Nephron progenitor cell (in vitro differentiated cells): Measurements from ENCODE around the gene DNAH17.

Source experiments
- DNase-seq: peaks from one replicate; pipeline ENCODE4 v3.0.0; 2021
- H3K27ac Mint-ChIP-seq: 2 replicates; pipeline ENCODE4 v1.8.0; 2021; ENCODE audit warnings: mild to moderate bottlenecking, moderate library complexity, mixed read lengths
- H3K27me3 Mint-ChIP-seq: 2 replicates; pipeline ENCODE4 v1.8.0; 2021; ENCODE audit warnings: mild to moderate bottlenecking, low read depth, mixed read lengths; ENCODE audit not compliant: poor library complexity
- H3K36me3 Mint-ChIP-seq: 2 replicates; pipeline ENCODE4 v1.8.0; 2021; ENCODE audit warnings: low read depth, mixed read lengths
- H3K4me1 Mint-ChIP-seq: 2 replicates; pipeline ENCODE4 v1.8.0; 2021; ENCODE audit warnings: mixed read lengths
- H3K4me3 Mint-ChIP-seq: 2 replicates; pipeline ENCODE4 v1.8.0; 2021; ENCODE audit warnings: mild to moderate bottlenecking, moderate library complexity, mixed read lengths
- H3K9me3 Mint-ChIP-seq: 2 replicates; pipeline ENCODE4 v1.8.0; 2021; ENCODE audit warnings: mild to moderate bottlenecking, moderate library complexity, mixed read lengths
- TF ChIP-seq, protein P1 (sequence below): fragments of 200-600 bp; sonication (generic); IDR thresholded peaks from 2 replicates; pipeline ENCODE4 v1.5.0; 2021; ENCODE audit warnings: antibody characterized with exemption

The DNAH17 gene

GRCh38 chr17:78490673-78491072 lies 86.5 kb downstream of the DNAH17 start:
- Mint-ChIP-seq H3K36me3 (no peaks in the 10 kb centered on the region), H3K9me3 (no peaks in the 10 kb centered on the region), H3K4me3 (no peak overlapping the region), H3K4me1 (peaks cover 11% of the 10 kb centered on the region), H3K27me3 (peaks cover 29% of the 10 kb centered on the region), H3K27ac (no peak overlapping the region)
- TF ChIP-seq, protein P1, sequence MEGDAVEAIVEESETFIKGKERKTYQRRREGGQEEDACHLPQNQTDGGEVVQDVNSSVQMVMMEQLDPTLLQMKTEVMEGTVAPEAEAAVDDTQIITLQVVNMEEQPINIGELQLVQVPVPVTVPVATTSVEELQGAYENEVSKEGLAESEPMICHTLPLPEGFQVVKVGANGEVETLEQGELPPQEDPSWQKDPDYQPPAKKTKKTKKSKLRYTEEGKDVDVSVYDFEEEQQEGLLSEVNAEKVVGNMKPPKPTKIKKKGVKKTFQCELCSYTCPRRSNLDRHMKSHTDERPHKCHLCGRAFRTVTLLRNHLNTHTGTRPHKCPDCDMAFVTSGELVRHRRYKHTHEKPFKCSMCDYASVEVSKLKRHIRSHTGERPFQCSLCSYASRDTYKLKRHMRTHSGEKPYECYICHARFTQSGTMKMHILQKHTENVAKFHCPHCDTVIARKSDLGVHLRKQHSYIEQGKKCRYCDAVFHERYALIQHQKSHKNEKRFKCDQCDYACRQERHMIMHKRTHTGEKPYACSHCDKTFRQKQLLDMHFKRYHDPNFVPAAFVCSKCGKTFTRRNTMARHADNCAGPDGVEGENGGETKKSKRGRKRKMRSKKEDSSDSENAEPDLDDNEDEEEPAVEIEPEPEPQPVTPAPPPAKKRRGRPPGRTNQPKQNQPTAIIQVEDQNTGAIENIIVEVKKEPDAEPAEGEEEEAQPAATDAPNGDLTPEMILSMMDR = no peak
- no peak for DNase-seq

DNA sequence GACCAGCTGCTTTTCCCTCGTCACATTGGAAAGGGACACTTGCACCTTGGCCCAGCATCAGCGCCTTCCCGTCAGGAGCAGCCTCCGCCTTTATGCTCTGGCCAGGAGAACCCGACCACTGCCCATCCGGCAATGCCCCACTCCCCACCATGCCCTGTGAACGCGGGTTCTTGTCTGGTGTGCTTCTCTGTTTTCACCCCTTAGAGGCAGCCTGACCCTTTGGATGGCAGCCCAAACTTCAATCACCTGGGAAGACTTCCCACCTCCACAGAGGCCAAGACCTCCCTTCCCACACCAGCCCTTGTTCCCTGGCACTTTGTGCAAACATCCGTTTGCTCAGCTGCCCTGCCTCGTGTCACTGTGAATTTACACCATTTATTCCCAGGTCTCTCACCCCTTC lies 87.0 kb downstream of the DNAH17 start:
- TF ChIP-seq, protein P1 = no peak
- Mint-ChIP-seq H3K27ac (no peak overlapping the region), H3K4me3 (no peak overlapping the region), H3K4me1 (peaks cover 11% of the 10 kb centered on the region), H3K9me3 (no peaks in the 10 kb centered on the region), H3K36me3 (no peaks in the 10 kb centered on the region), H3K27me3 (peaks cover 34% of the 10 kb centered on the region)
- DNase-seq = no peak

- Mint-ChIP-seq H3K4me1 (peaks cover 14% of the 10 kb centered on the region), H3K36me3 (no peaks in the 10 kb centered on the region), H3K27me3 (peaks cover 42% of the 10 kb centered on the region), H3K9me3 (no peaks in the 10 kb centered on the region), H3K4me3 (no peak overlapping the region), H3K27ac (no peak overlapping the region)
- DNase-seq = no peak
- TF ChIP-seq, protein P1 = no peak
These were observed 88.1 kb downstream of the DNAH17 start for GRCh38 chr17:78488867-78489634.

GRCh38 chr17:78488156-78488555 lies 89.0 kb downstream of the DNAH17 start:
- no peak overlapping the region for H3K27ac Mint-ChIP-seq
- peaks cover 44% of the 10 kb centered on the region for H3K27me3 Mint-ChIP-seq
- no peak for DNase-seq
- no peaks in the 10 kb centered on the region for H3K36me3 Mint-ChIP-seq
- TF ChIP-seq, protein P1 = no peak
- peaks cover 6% of the 10 kb centered on the region for H3K4me1 Mint-ChIP-seq
- H3K4me3 Mint-ChIP-seq = no peak overlapping the region
- no peaks in the 10 kb centered on the region for H3K9me3 Mint-ChIP-seq

GRCh38 chr17:78486946-78487680 lies 90.1 kb downstream of the DNAH17 start:
- no peaks in the 10 kb centered on the region for H3K9me3 Mint-ChIP-seq
- H3K4me1 Mint-ChIP-seq = peaks cover 5% of the 10 kb centered on the region
- H3K27me3 Mint-ChIP-seq = peaks cover 44% of the 10 kb centered on the region
- TF ChIP-seq, protein P1 = no peak
- no peak for DNase-seq
- no peaks in the 10 kb centered on the region for H3K36me3 Mint-ChIP-seq
- H3K4me3 Mint-ChIP-seq = no peak overlapping the region
- H3K27ac Mint-ChIP-seq = no peak overlapping the region
